Germinal center (tissue), 1 donor: ENCODE data around the gene PDHA1.

Experiments used
- DNase-seq: peaks from one replicate; pipeline ENCODE4 v3.0.0; 2012; ENCODE audit warnings: mixed read lengths, low spot score

The PDHA1 gene

GRCh38 chrX:19343535-19344408, at the start of gene PDHA1:
Gene PDHA1, plus strand, starts transcription at chrX:19343927. Its CDS starts 111 bp downstream, at chrX:19344038.
- peak; percentile 88 for DNase-seq

- DNase-seq, result no peak
Observed at GRCh38 chrX:19303256-19303880, 40.4 kb upstream of the PDHA1 start.

- no peak for DNase-seq
Observed at GRCh38 chrX:19326567-19326966, 17.2 kb upstream of the PDHA1 start.

- DNase-seq, result no peak
Observed at GRCh38 chrX:19331831-19332230, 11.9 kb upstream of the PDHA1 start.

GRCh38 chrX:19332983-19333382, 10.7 kb upstream of the PDHA1 start:
- DNase-seq, result no peak

- DNase-seq, result peak; percentile 55
Observed at GRCh38 chrX:19334945-19335626, 8.6 kb upstream of the PDHA1 start.

GRCh38 chrX:19342331-19342906, 1.3 kb upstream of the PDHA1 start:
- DNase-seq, result no peak

- no peak for DNase-seq
Observed at GRCh38 chrX:19343085-19343534, 617 bp upstream of the PDHA1 start.

GRCh38 chrX:19344661-19345060, 934 bp downstream of the PDHA1 start:
- no peak for DNase-seq

- DNase-seq, result no peak
Observed at GRCh38 chrX:19347916-19348315, 4.2 kb downstream of the PDHA1 start.

GRCh38 chrX:19349264-19349663, 5.5 kb downstream of the PDHA1 start:
- no peak for DNase-seq

- DNase-seq, result peak; percentile 36
Observed at GRCh38 chrX:19350941-19351384, 7.2 kb downstream of the PDHA1 start.

GRCh38 chrX:19354625-19355024, 10.9 kb downstream of the PDHA1 start:
- no peak for DNase-seq

GRCh38 chrX:19358521-19358920, 14.8 kb downstream of the PDHA1 start:
- DNase-seq, result no peak

GRCh38 chrX:19360903-19361302, 17.2 kb downstream of the PDHA1 start:
- no peak for DNase-seq

- no peak for DNase-seq
Observed at GRCh38 chrX:19361701-19362100, 18.0 kb downstream of the PDHA1 start.

GRCh38 chrX:19368576-19368975, 24.8 kb downstream of the PDHA1 start:
- DNase-seq, result no peak

- no peak for DNase-seq
Observed at GRCh38 chrX:19370061-19370460, 26.3 kb downstream of the PDHA1 start.

- DNase-seq, result peak; percentile 66
Observed at GRCh38 chrX:19372170-19372546, 28.4 kb downstream of the PDHA1 start.

GRCh38 chrX:19372547-19373331, 29.0 kb downstream of the PDHA1 start:
- DNase-seq, result no peak

GRCh38 chrX:19373351-19373891, 29.7 kb downstream of the PDHA1 start:
- DNase-seq, result no peak
